ENCODE measurements around the gene EIF2A.
"Not testable (repeated sequence)": the region's sequence is repeated elsewhere in the genome, so short reads cannot be mapped to it uniquely, and the experiment has no call there.

DNA sequence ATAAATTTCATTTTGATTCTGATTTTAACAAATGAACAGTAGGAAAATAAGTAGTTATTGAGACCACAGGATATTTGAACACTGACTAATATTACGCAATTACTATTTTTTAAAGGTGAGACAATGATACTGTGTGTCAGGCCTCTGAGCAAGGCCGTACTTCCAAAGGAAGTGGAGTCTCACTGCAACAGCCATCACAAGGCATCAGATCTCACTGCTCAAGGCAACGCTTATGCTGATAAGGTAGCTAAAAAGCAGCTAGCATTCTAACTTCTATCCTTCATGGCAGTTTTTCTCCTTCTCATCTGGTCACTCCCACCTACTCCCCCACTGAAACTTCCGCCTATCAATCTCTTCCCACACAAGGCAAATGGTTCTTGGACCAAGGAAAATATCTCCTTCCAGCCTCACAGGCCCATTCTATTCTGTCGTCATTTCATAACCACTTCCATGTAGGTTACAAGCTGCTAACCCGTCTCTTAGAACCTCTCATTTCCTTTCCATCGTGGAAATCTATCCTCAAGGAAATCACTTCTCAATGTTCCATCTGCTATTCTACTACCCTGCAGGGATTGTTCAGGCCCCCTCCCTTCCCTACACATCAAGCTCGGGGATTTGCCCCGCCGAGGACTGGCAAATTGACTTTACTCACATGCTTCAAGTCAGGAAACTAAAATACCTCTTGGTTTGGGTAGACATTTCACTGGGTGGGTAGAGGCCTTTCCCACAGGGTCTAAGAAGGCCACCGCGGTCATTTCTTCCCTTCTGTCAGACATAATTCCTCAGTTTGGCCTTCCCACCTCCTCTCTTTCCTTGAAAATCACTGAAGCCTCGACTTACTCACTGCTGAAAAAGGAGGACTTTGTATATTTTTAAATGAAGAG, 54.3 kb downstream of the EIF2A start:
- not testable (repeated sequence) for TF ChIP-seq CTCF (IDR thresholded peaks at IDR 0.05; ENCODE audit: poor library complexity); EZH2 (IDR thresholded peaks at IDR 0.05; ENCODE audit: borderline replicate concordance)

All from hepatocyte (in vitro differentiated cells).